Tibial artery (tissue), 4 donors: Measurements from ENCODE around the gene HOXA3.

Experiments used
- DNase-seq, 2 donors: peaks; one replicate each; pipeline ENCODE4 v3.0.0-alpha.2; 2019
- H3K27ac ChIP-seq, 2 donors: fragments of 200-600 bp; sonication (generic) in 1 of 2; 1 replicate in 1 of 2; 2 replicates in 1 of 2; pipeline ENCODE4 v1.5.1; 2018 to 2019; ENCODE audit warnings: mild to moderate bottlenecking in 1 of 2
- H3K27me3 ChIP-seq, 2 donors: fragments of 200-600 bp; sonication (generic) in 1 of 2; one replicate each; pipeline versions ENCODE4 v1.5.1 to v1.6.0; 2016 to 2019
- H3K36me3 ChIP-seq, 3 donors: fragments of 200-600 bp; sonication (generic) in 2 of 3; one replicate each; pipeline ENCODE4 v1.5.1; 2016 to 2019; ENCODE audit warnings: mild to moderate bottlenecking in 2 of 3
- H3K4me1 ChIP-seq, 4 donors: fragments of 200-600 bp; sonication (generic) in 2 of 4; 1 replicate in 3 of 4; 2 replicates in 1 of 4; pipeline ENCODE4 v1.5.1; 2016 to 2019
- H3K4me3 ChIP-seq, 2 donors: fragments of 200-600 bp; sonication (generic) in 1 of 2; 1 replicate in 1 of 2; 2 replicates in 1 of 2; pipeline ENCODE4 v1.5.1; 2018 to 2019; ENCODE audit warnings: mild to moderate bottlenecking in 2 of 2
- H3K9me3 ChIP-seq, 3 donors: fragments of 200-600 bp; sonication (generic) in 1 of 3; one replicate each; pipeline ENCODE4 v1.5.1; 2016 to 2019
- intact Hi-C: fragments of 100-400 bp; cut with DNase I; formaldehyde crosslinking; loops from one replicate; pipeline ENCODE4 v1.15.0; 2023; ENCODE audit warnings: low total_unique reads
- TF ChIP-seq, protein P1 (sequence below), 2 experiments: fragments of 200-600 bp in 1 of 2; fragments of 450-650 bp in 1 of 2; IDR thresholded peaks; one replicate each; pipeline ENCODE4 v1.5.1; 2017 to 2019; ENCODE audit warnings: antibody characterized with exemption in 2 of 2, mild to moderate bottlenecking in 1 of 2, moderate library complexity in 1 of 2

The HOXA3 gene

DNA sequence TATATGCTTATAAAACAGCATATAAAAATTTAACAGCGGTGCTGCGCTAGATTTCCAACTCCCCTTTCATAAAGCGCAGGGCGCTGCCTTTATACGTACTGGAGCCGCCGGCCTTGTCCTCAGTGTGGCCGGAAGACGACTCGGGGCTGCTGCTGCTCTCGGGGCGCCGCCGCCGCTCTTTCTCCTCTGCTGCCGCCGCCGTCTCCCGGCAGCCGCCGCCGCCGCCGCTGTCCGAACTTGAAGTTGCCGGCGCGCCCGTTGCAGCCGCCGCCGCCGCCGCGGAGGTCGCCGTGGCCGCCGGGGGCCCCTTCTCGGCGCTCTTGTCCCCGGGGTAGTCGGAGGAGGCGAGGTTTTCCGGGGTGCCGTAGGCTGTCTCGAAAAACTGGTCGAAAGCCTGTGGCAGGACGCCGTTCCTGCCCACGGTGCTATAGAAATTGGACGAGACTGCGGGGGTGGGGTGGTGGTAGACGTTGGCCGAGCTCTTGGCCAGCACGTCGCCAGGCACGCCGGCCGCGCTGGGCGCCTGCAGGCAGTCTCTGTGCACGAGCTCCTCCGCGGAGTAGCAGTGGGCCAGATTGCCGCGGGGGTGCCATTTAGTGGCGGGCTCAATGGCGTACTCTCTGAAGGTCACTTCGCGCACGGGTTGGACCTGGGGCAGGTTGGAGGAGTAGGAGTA, 32.1 kb upstream of the HOXA3 start:
- peak; percentile 45 to 67 for DNase-seq
- Histone ChIP-seq H3K27me3 (peaks cover 0 to 94% of the 10 kb centered on the region in 2 donors), H3K4me1 (peaks cover 0 to 28% (median 25%) of the 10 kb centered on the region in 4 donors), H3K36me3 (no peaks in the 10 kb centered on the region), H3K9me3 (no peaks in the 10 kb centered on the region), H3K27ac (peak overlapping the region; percentile 34 to 60), H3K4me3 (peak overlapping the region; percentile 47 to 59)
- TF ChIP-seq, protein P1, sequence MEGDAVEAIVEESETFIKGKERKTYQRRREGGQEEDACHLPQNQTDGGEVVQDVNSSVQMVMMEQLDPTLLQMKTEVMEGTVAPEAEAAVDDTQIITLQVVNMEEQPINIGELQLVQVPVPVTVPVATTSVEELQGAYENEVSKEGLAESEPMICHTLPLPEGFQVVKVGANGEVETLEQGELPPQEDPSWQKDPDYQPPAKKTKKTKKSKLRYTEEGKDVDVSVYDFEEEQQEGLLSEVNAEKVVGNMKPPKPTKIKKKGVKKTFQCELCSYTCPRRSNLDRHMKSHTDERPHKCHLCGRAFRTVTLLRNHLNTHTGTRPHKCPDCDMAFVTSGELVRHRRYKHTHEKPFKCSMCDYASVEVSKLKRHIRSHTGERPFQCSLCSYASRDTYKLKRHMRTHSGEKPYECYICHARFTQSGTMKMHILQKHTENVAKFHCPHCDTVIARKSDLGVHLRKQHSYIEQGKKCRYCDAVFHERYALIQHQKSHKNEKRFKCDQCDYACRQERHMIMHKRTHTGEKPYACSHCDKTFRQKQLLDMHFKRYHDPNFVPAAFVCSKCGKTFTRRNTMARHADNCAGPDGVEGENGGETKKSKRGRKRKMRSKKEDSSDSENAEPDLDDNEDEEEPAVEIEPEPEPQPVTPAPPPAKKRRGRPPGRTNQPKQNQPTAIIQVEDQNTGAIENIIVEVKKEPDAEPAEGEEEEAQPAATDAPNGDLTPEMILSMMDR (IDR thresholded peaks at IDR 0.05) = no peak
- intact Hi-C loops = no loop called here

- TF ChIP-seq, protein P1 (IDR thresholded peaks at IDR 0.05) = no peak
- Histone ChIP-seq H3K27me3 (peaks cover 0 to 91% of the 10 kb centered on the region in 2 donors), H3K4me1 (peaks cover 0 to 28% (median 26%) of the 10 kb centered on the region in 4 donors), H3K27ac (peak overlapping the region; percentile 34 to 60), H3K4me3 (peak overlapping the region; percentile 47 to 59), H3K9me3 (no peaks in the 10 kb centered on the region), H3K36me3 (no peaks in the 10 kb centered on the region)
- DNase-seq = peak; percentile 23 to 69
- intact Hi-C loops = no loop called here
These were observed 31.4 kb upstream of the HOXA3 start for GRCh38 chr7:27183682-27184336.

- intact Hi-C loops = no loop called here
- peak; percentile 24 to 66 for DNase-seq
- Histone ChIP-seq H3K4me1 (peaks cover 0 to 28% (median 26%) of the 10 kb centered on the region in 4 donors), H3K4me3 (peak overlapping the region; percentile 47 to 59), H3K36me3 (no peaks in the 10 kb centered on the region), H3K9me3 (no peaks in the 10 kb centered on the region), H3K27ac (peak overlapping the region in 1 of 2 donors; percentile 60), H3K27me3 (peaks cover 0 to 84% of the 10 kb centered on the region in 2 donors)
- TF ChIP-seq, protein P1 (IDR thresholded peaks at IDR 0.05) = no peak
These were observed 30.7 kb upstream of the HOXA3 start for GRCh38 chr7:27182861-27183681.

DNA sequence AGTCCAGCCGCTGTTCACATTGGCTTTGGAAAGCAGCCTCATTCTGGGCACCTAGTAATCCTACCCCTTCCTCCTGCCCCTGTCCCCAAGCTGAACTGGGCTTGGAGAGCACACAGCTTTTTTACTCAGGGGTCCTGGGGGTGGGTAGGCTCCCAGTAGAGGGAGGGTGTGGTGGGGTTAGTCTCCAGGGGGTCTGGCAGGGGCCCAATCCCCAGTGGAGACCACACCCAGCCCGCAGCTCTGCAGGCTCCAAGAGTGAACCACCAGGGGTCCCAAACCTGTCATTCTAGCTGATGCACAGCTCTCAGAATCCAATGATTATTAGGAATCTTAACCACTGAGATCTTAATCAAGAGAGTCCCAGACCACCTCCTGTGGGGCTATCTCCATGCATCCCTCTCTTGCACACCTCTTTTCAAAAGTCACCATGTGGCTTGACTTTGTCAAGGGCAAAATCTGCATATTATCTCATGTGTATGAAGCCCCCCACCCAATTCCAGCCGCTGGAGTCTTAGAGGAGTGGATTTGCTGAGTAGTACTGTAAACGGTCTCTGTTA, 30.0 kb upstream of the HOXA3 start:
- peaks cover 0 to 30% (median 26%) of the 10 kb centered on the region in 4 donors for H3K4me1 ChIP-seq
- peak overlapping the region in 1 of 2 donors; percentile 15 for H3K27ac ChIP-seq
- TF ChIP-seq, protein P1 (IDR thresholded peaks at IDR 0.05) = no peak
- DNase-seq = peak; percentile 20 to 51
- no peaks in the 10 kb centered on the region for H3K9me3 ChIP-seq
- intact Hi-C loops = no loop called here
- H3K36me3 ChIP-seq = no peaks in the 10 kb centered on the region
- peaks cover 0 to 77% of the 10 kb centered on the region in 2 donors for H3K27me3 ChIP-seq
- H3K4me3 ChIP-seq = no peak overlapping the region

- peak; percentile 19 to 66 for DNase-seq
- Histone ChIP-seq H3K4me3 (no peak overlapping the region), H3K9me3 (no peaks in the 10 kb centered on the region), H3K4me1 (peaks cover 0 to 35% (median 26%) of the 10 kb centered on the region in 4 donors), H3K27ac (peak overlapping the region in 1 of 2 donors; percentile 15), H3K36me3 (no peaks in the 10 kb centered on the region), H3K27me3 (peaks cover 0 to 74% of the 10 kb centered on the region in 2 donors)
- intact Hi-C loops = no loop called here
- TF ChIP-seq, protein P1 (IDR thresholded peaks at IDR 0.05) = no peak
These were observed 29.5 kb upstream of the HOXA3 start for GRCh38 chr7:27181795-27182275.
